Measurements from ENCODE around the gene ITPR3.

ITPR3 gene

GRCh38 chr6:33640361-33640760, 19.2 kb downstream of the ITPR3 start:
- no peak for DNase-seq

DNA sequence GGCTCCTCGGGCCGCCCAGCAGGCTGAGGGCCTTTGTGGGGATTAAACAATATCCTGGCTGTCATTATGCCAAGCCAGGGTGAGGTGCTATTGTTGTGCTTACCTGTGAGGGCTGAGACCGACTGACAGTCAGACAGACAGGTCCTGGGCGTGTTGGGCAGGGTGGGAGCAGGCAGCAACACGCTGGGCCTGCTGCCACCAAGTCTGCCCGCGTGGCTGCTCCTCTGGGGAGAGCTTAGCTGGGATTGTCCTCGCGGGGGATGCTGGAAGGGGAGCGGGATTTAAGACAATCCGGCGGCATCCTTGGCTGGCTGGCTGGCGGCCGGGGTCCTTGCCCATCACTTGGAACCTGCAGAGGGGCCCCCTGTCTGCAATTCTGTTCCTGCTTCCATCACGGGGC, 20.0 kb downstream of the ITPR3 start:
- DNase-seq = no peak

DNA sequence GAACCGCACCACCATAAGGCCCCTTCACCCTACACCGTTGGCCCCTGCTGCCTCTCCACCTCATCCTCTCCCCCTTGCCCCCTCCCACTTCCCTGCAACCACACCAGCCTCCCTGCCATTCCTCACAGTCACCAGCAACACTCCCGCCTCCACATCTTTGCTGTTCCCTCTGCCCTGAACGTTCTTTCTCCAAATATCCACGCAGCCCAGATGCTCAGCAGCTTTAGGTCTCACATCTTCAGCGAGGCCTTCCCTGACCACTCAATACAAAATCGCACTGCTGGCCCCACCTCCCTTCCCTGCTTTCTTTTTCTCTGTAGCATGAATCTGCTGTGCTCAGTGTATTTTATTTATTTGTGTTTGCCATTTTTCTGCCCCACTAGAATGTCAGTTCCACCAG, 20.5 kb downstream of the ITPR3 start:
- DNase-seq = no peak

- DNase-seq = no peak
Measured at GRCh38 chr6:33642897-33643296, 21.8 kb downstream of the ITPR3 start.

DNA sequence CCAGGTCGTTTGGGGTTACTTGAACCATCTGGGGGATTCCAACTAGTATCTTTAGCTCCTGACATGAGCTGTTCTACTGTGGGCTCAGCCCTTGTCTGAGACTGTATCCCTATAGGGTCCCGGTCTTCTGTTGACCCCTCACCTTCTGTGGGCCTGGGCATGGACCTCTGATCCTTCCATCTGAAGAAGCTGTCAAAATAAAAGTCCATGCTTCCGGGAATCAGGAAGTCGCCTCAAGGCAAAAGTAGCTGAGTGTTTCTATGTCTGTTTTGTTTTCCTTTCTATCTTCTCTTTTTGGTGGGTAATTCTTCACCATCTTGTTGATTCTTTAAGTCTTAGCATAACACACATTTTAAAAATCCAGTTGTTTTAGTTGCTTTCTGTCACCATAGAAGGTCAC, 30.3 kb downstream of the ITPR3 start:
- no peak for DNase-seq

- DNase-seq = no peak
Measured at GRCh38 chr6:33652002-33652401, 30.9 kb downstream of the ITPR3 start.

GRCh38 chr6:33654831-33655554, 33.9 kb downstream of the ITPR3 start:
- DNase-seq = no peak

DNA sequence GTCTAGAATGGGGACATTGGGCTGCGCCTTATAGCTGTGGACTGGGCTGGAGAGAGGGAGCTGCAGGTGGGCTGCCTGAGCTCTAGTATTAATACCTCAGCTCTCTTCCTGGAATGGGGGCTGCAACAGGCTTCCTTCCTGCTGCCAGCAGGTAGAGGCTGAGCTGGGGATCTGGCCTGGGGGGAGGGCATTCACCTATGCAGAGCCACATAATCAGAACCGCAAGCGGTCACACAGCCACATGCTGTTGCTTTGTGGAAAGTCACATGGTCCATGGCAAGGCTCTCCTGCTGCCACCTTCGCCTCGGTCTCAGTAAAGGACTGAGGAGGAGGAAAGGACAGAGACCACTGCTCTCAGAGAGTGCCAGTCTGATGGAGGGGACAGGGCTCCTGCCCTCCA, 35.7 kb downstream of the ITPR3 start:
- no peak for DNase-seq

- DNase-seq = no peak
Measured at GRCh38 chr6:33658982-33659689, 38.0 kb downstream of the ITPR3 start.

DNA sequence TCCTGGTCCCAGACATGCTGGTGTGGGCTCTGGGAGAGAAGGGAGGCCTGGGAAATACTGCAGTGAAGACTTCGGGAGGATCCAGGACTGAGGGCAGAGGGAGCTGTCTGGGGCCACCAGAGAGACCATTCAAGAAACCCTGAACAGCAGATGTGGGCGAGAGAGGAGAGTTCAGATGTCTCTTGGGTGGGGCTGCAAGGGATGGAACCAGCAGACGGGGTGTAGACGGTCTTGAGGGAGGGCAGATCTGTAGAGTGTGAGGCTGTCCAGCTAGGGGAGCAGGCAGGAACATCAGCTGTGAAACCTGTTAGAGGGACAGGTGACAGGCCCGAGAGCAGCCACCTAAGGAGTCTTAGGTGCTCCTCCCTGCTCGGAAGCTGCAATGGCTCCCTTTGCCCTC, 38.9 kb downstream of the ITPR3 start:
- DNase-seq = no peak

GRCh38 chr6:33661106-33661838, 40.1 kb downstream of the ITPR3 start:
- DNase-seq = no peak

DNA sequence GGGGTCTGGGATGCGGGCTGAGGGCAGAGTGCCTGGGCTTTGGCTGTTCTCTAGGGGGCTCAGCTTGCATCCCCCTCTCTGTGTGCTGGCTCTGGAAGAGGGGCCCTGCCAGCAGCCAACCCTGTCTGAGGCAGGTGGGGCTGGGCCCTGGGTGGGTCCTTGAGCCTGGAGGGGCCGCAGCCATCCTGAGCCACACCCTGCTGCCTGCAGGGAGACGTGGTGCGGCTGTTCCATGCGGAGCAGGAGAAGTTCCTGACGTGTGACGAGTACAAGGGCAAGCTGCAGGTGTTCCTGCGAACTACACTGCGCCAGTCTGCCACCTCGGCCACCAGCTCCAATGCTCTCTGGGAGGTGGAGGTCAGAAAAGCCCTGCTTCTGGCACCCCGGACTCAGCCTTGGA, 41.2 kb downstream of the ITPR3 start:
- DNase-seq = no peak

- no peak for DNase-seq
Measured at GRCh38 chr6:33663028-33663427, 41.9 kb downstream of the ITPR3 start.

DNA sequence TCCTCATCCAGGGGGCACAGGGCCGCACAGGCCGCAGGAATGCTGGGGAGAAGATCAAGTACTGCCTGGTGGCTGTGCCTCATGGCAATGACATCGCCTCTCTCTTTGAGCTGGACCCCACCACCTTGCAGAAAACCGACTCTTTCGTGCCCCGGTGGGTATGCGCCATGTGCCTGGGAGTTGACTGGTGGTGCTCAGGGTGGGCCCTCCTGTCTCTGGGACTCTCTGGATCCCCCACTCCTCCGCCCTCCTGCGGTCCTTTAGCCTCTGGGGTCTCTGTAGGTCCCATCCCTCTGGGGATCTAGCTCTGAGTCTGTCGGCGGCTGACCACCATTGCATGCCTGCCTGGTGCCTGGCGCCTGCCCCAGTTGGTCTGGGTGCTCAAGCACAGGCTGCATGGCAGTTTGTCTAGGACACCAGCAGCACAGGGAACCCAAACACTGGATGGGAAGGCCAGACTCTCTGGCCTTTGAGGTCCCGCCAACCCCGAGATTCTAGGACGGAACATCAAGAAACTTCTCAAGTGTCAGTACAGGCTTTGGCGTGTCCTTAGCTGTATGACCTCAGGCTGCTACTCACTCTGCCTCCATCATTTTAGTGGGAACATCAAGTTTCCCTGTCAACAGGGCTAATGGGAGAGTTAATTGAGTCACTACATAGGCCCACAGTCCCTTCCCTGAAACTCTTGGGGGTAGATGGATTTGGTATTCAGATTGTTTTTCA, 42.8 kb downstream of the ITPR3 start:
- DNase-seq = no peak

- no peak for DNase-seq
Measured at GRCh38 chr6:33664506-33665057, 43.5 kb downstream of the ITPR3 start.

DNA sequence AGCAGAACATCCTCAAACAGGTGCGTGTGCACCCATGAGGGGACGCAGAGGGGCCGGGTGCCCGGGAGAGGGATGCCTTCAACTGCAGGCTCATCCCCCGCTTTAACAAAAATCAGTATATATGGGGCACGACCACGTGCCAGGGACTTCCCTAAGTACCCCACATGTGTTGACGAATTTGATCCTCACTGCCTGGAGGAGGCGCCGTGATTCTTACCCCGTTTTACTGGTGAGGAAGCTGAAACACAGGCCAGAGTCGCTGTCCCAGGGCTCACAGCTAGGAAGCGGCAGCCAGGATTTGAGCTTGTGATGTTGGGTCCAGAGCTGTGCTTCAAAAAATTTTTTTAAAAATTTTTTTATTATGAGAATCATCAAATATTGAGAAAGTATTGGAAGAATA, 44.8 kb downstream of the ITPR3 start:
- no peak for DNase-seq

GRCh38 chr6:33667072-33667471, 46.0 kb downstream of the ITPR3 start:
- no peak for DNase-seq

DNA sequence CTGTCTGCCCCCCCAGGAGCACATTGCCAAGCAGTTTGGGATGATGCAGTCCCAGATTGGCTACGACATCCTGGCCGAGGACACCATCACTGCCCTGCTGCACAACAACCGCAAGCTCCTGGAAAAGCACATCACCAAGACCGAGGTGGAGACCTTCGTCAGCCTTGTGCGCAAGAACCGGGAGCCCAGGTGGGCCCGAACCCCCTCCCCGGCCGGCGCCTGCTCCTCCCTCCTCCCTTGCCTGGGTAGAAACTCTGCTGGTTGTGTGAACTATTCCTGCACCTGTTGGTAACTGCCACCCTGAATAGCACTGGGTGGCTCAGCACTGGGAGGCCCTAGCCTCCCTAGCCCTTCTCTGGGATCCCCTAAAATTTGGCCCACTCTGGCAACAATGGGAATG, 46.7 kb downstream of the ITPR3 start:
- DNase-seq = no peak

DNA sequence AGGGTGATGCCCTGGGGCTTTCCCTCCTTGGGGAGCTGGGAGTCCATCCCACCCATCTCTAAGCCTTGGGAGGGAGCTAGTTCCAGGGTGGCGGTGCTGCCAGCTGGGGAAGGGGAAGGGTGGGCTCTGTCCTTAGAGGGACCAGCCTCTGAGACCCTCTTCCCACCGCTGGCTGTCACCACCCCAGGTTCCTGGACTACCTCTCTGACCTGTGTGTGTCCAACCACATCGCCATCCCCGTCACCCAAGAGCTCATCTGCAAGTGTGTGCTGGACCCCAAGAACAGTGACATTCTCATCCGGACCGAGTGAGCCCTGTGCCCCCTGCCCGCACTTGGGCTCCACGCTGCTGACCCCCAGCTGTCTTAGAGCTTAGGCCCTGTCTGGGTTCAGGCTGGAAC, 47.2 kb downstream of the ITPR3 start:
- no peak for DNase-seq

GRCh38 chr6:33668914-33669313, 47.8 kb downstream of the ITPR3 start:
- DNase-seq = no peak

DNA sequence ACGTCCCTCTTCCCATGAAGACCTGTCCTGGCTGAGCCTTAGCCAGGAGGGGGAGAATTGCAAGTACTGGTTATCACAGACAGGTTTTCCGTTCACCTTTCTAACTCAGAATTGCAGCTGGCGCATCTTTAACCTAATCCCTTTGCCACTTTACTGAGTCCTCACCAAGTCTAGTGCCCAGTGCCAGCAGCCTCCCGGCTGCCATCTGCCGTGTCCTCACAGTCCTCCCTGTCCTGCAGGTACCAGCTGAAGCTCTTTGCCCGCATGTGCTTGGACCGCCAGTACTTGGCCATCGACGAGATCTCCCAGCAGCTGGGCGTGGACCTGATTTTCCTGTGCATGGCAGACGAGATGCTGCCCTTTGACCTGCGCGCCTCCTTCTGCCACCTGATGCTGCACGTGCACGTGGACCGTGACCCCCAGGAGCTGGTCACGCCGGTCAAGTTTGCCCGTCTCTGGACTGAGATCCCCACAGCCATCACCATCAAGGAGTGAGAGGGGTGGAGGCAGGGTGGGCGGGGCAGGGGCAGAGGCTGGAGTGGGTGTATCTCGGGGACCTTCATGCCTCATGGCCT, 49.1 kb downstream of the ITPR3 start:
- DNase-seq = no peak

DNA sequence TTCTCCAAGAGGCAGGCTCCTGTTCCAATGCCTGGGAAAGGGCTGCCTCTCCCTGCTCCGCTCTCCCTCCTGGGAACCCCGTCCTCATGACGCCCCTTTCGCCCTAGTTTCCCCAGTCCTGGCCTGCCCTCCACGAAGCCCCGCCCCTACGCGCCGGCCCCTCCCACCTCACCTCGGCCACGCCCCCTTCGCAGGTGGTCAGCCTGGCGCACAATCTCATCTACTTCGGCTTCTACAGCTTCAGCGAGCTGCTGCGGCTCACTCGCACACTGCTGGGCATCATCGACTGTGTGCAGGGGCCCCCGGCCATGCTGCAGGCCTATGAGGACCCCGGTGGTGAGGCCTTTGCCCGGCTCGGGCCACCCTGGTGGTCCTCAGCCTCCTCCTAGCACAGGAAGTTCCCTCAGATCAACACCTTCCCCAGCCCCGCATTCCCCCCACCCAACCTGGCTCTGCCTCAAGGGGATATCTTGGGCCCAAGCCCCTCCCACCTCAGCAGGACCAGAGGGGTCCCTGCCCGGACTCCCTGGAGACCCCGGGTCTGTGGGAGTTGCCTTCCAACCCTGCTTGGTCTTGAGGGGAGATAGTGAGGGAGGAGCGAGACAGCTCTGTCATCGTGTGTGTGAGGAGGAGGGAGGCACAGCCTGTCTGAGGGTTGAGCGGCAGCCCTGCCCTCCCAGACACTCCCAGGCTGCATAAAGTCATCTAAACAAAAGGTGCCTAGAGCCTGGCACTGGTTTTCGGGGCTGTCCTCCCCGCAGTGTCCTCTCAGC, 50.0 kb downstream of the ITPR3 start:
- DNase-seq = no peak

Data from NCI-H1092 treated with DMSO at 0.1 percent for 48 hours (cell line).